CD4-positive, CD25-positive, alpha-beta regulatory T cell (primary cell): ENCODE data around the gene PADI3. TPM values are rescaled to one million over a fixed set of nuclear protein-coding genes. Genes with fewer than 3 reads are reported as not detected.

Experiments
- ATAC-seq, 2 donors: fragments of 150-1000 bp; cut with Tn5 transposase; one replicate each; pipeline ENCODE4 v1.10.0; 2021; ENCODE audit warnings: low read depth in 2 of 2, moderate number of reproducible peaks in 2 of 2, moderate library complexity in 1 of 2
- DNase-seq, 3 donors: peaks; one replicate each; pipeline versions ENCODE4 v3.0.0 to v3.0.0-alpha.2; 2012 to 2022; ENCODE audit warnings: mixed read lengths in 1 of 3
- H3K27ac ChIP-seq: one replicate; pipeline ENCODE4 v1.7.0; 2013; ENCODE audit warnings: mild to moderate bottlenecking, low read length; ENCODE audit not compliant: insufficient read depth, poor library complexity, severe bottlenecking
- H3K27me3 ChIP-seq: one replicate; pipeline ENCODE4 v1.7.0; 2013; ENCODE audit warnings: low read length; ENCODE audit not compliant: control insufficient read depth, insufficient read depth
- H3K36me3 ChIP-seq: one replicate; pipeline ENCODE4 v1.7.0; 2013; ENCODE audit warnings: mild to moderate bottlenecking, low read length, moderate library complexity; ENCODE audit not compliant: control insufficient read depth, insufficient read depth
- H3K4me1 ChIP-seq: 2 replicates; pipeline ENCODE4 v1.7.0; 2013; ENCODE audit warnings: mild to moderate bottlenecking, low read length; ENCODE audit not compliant: insufficient read depth, control insufficient read depth, poor library complexity, severe bottlenecking
- H3K4me3 ChIP-seq: one replicate; pipeline ENCODE4 v1.7.0; 2013; ENCODE audit warnings: low read depth, mild to moderate bottlenecking, low read length, moderate library complexity
- H3K9me3 ChIP-seq, 2 experiments: 1 replicate in 1 of 2; 2 replicates in 1 of 2; pipeline ENCODE4 v1.7.0; 2013; ENCODE audit warnings: low read length in 2 of 2, mild to moderate bottlenecking in 1 of 2, moderate library complexity in 1 of 2; ENCODE audit not compliant: control insufficient read depth in 2 of 2
- H3K27ac Mint-ChIP-seq, 3 donors: one replicate each; pipeline ENCODE4 v1.8.0; 2020 to 2022; ENCODE audit warnings: mild to moderate bottlenecking in 3 of 3, mixed read lengths in 3 of 3, moderate library complexity in 2 of 3
- H3K27me3 Mint-ChIP-seq: one replicate; pipeline ENCODE4 v1.8.0; 2022; ENCODE audit warnings: mild to moderate bottlenecking, mixed read lengths
- H3K36me3 Mint-ChIP-seq: one replicate; pipeline ENCODE4 v1.8.0; 2020; ENCODE audit warnings: mixed read lengths
- H3K4me1 Mint-ChIP-seq, 4 donors: one replicate each; pipeline ENCODE4 v1.8.0; 2020 to 2022; ENCODE audit warnings: mixed read lengths in 4 of 4, mild to moderate bottlenecking in 1 of 4
- H3K4me3 Mint-ChIP-seq, 4 donors: one replicate each; pipeline ENCODE4 v1.8.0; 2020 to 2022; ENCODE audit warnings: mild to moderate bottlenecking in 4 of 4, mixed read lengths in 4 of 4, moderate library complexity in 3 of 4
- H3K9me3 Mint-ChIP-seq, 7 donors: one replicate each; pipeline ENCODE4 v1.8.0; 2020 to 2022; ENCODE audit warnings: mixed read lengths in 7 of 7, mild to moderate bottlenecking in 3 of 7, moderate library complexity in 2 of 7
- polyA plus RNA-seq, 4 donors: library from polyadenylated mRNA; unstranded; fragments of 300-500 nt; fragmentation: Illumina TruSeq; gene quantifications; one replicate each; pipeline ENCODE4 v1.2.3, GENCODE V29; 2021
- total RNA-seq: library from RNA; stranded (reverse); gene quantifications from one replicate; pipeline ENCODE4 v1.2.3, GENCODE V29; 2022

PADI3 gene
- total and polyA plus RNA-seq, 5 donors from 2014 or later = not detected

- Histone ChIP-seq H3K9me3 (no peaks in the 10 kb centered on the region), H3K27ac (no peak overlapping the region), H3K4me3 (no peak overlapping the region), H3K4me1 (no peaks in the 10 kb centered on the region), H3K27me3 (no peaks in the 10 kb centered on the region), H3K36me3 (no peaks in the 10 kb centered on the region)
- H3K4me1 Mint-ChIP-seq = peaks cover 0 to 2% (median 0%) of the 10 kb centered on the region in 4 donors
- H3K9me3 Mint-ChIP-seq = peaks cover 0 to 1% (median 0%) of the 10 kb centered on the region in 7 donors
- peaks cover 8% of the 10 kb centered on the region for H3K27me3 Mint-ChIP-seq
- H3K36me3 Mint-ChIP-seq = no peaks in the 10 kb centered on the region
- no peak for DNase-seq
- H3K27ac Mint-ChIP-seq = no peak overlapping the region
- no peak overlapping the region for H3K4me3 Mint-ChIP-seq
- ATAC-seq = no peak
These were observed 59.7 kb downstream of the PADI3 start for GRCh38 chr1:17308593-17308992.

- ATAC-seq (no peak), DNase-seq (no peak)
- Histone ChIP-seq H3K9me3 (no peaks in the 10 kb centered on the region), H3K4me3 (no peak overlapping the region), H3K27me3 (no peaks in the 10 kb centered on the region), H3K36me3 (no peaks in the 10 kb centered on the region), H3K27ac (no peak overlapping the region), H3K4me1 (no peaks in the 10 kb centered on the region)
- H3K27ac Mint-ChIP-seq = no peak overlapping the region
- H3K9me3 Mint-ChIP-seq = peaks cover 0 to 1% (median 0%) of the 10 kb centered on the region in 7 donors
- H3K4me1 Mint-ChIP-seq = peaks cover 0 to 2% (median 0%) of the 10 kb centered on the region in 4 donors
- no peak overlapping the region for H3K4me3 Mint-ChIP-seq
- H3K36me3 Mint-ChIP-seq = no peaks in the 10 kb centered on the region
- peaks cover 8% of the 10 kb centered on the region for H3K27me3 Mint-ChIP-seq
These were observed 60.6 kb downstream of the PADI3 start for GRCh38 chr1:17309426-17310067.

GRCh38 chr1:17310068-17310640, 61.3 kb downstream of the PADI3 start:
- Mint-ChIP-seq H3K27ac (no peak overlapping the region), H3K36me3 (no peaks in the 10 kb centered on the region), H3K4me3 (no peak overlapping the region), H3K27me3 (peaks cover 8% of the 10 kb centered on the region), H3K4me1 (peaks cover 0 to 2% (median 0%) of the 10 kb centered on the region in 4 donors), H3K9me3 (peaks cover 0 to 1% (median 0%) of the 10 kb centered on the region in 7 donors)
- H3K36me3 ChIP-seq = no peaks in the 10 kb centered on the region
- no peaks in the 10 kb centered on the region for H3K27me3 ChIP-seq
- H3K4me3 ChIP-seq = no peak overlapping the region
- ATAC-seq = no peak
- H3K4me1 ChIP-seq = no peaks in the 10 kb centered on the region
- H3K27ac ChIP-seq = no peak overlapping the region
- DNase-seq = no peak
- H3K9me3 ChIP-seq = no peaks in the 10 kb centered on the region

- Mint-ChIP-seq H3K4me1 (peaks cover 0 to 2% (median 0%) of the 10 kb centered on the region in 4 donors), H3K36me3 (no peaks in the 10 kb centered on the region), H3K27ac (no peak overlapping the region), H3K9me3 (peaks cover 0 to 1% (median 0%) of the 10 kb centered on the region in 7 donors), H3K27me3 (peaks cover 13% of the 10 kb centered on the region), H3K4me3 (no peak overlapping the region)
- ATAC-seq (no peak), DNase-seq (no peak)
- Histone ChIP-seq H3K36me3 (no peaks in the 10 kb centered on the region), H3K9me3 (no peaks in the 10 kb centered on the region), H3K27me3 (no peaks in the 10 kb centered on the region), H3K4me1 (no peaks in the 10 kb centered on the region), H3K4me3 (no peak overlapping the region), H3K27ac (no peak overlapping the region)
These were observed 64.8 kb downstream of the PADI3 start for GRCh38 chr1:17313530-17314309.

GRCh38 chr1:17314491-17314971, 65.6 kb downstream of the PADI3 start:
- Histone ChIP-seq H3K4me3 (no peak overlapping the region), H3K36me3 (no peaks in the 10 kb centered on the region), H3K27me3 (no peaks in the 10 kb centered on the region), H3K9me3 (no peaks in the 10 kb centered on the region), H3K27ac (no peak overlapping the region), H3K4me1 (no peaks in the 10 kb centered on the region)
- H3K4me3 Mint-ChIP-seq = no peak overlapping the region
- no peaks in the 10 kb centered on the region for H3K36me3 Mint-ChIP-seq
- no peak overlapping the region for H3K27ac Mint-ChIP-seq
- no peak for ATAC-seq
- peaks cover 13% of the 10 kb centered on the region for H3K27me3 Mint-ChIP-seq
- peaks cover 0 to 2% (median 0%) of the 10 kb centered on the region in 4 donors for H3K4me1 Mint-ChIP-seq
- no peak for DNase-seq
- peaks cover 0 to 1% (median 0%) of the 10 kb centered on the region in 7 donors for H3K9me3 Mint-ChIP-seq

GRCh38 chr1:17315542-17316130, 66.7 kb downstream of the PADI3 start:
- no peak overlapping the region for H3K27ac ChIP-seq
- peak overlapping the region in 1 of 4 donors; percentile 47 for H3K4me3 Mint-ChIP-seq
- H3K4me3 ChIP-seq = no peak overlapping the region
- no peak for ATAC-seq
- H3K27me3 ChIP-seq = no peaks in the 10 kb centered on the region
- peaks cover 13% of the 10 kb centered on the region for H3K27me3 Mint-ChIP-seq
- peaks cover 0 to 1% (median 0%) of the 10 kb centered on the region in 7 donors for H3K9me3 Mint-ChIP-seq
- H3K9me3 ChIP-seq = no peaks in the 10 kb centered on the region
- DNase-seq = no peak
- H3K4me1 Mint-ChIP-seq = peaks cover 0 to 2% (median 0%) of the 10 kb centered on the region in 4 donors
- no peaks in the 10 kb centered on the region for H3K36me3 ChIP-seq
- H3K4me1 ChIP-seq = no peaks in the 10 kb centered on the region
- no peaks in the 10 kb centered on the region for H3K36me3 Mint-ChIP-seq
- H3K27ac Mint-ChIP-seq = no peak overlapping the region

- H3K36me3 Mint-ChIP-seq = no peaks in the 10 kb centered on the region
- Histone ChIP-seq H3K4me3 (no peak overlapping the region), H3K27me3 (no peaks in the 10 kb centered on the region), H3K36me3 (no peaks in the 10 kb centered on the region), H3K4me1 (no peaks in the 10 kb centered on the region), H3K27ac (no peak overlapping the region), H3K9me3 (no peaks in the 10 kb centered on the region)
- H3K4me1 Mint-ChIP-seq = peaks cover 0 to 2% (median 0%) of the 10 kb centered on the region in 4 donors
- no peak overlapping the region for H3K4me3 Mint-ChIP-seq
- H3K9me3 Mint-ChIP-seq = peaks cover 0 to 3% (median 0%) of the 10 kb centered on the region in 7 donors
- ATAC-seq (no peak), DNase-seq (no peak)
- no peak overlapping the region for H3K27ac Mint-ChIP-seq
- H3K27me3 Mint-ChIP-seq = peaks cover 17% of the 10 kb centered on the region
These were observed 67.8 kb downstream of the PADI3 start for GRCh38 chr1:17316704-17317103.
